Neural crest cell (in vitro differentiated cells): ENCODE measurements around the gene TARBP1. TPM values are rescaled to one million over a fixed set of nuclear protein-coding genes. Genes with fewer than 3 reads are reported as not detected.
A peak's percentile ranks its signal among the peaks of the same experiment; 100 is the strongest.

Experiments used
- DNase-seq: peaks from one replicate; pipeline ENCODE4 v3.0.0; 2021; ENCODE audit warnings: low read depth, mixed read lengths, low spot score
- H3K27ac Mint-ChIP-seq: one replicate; pipeline ENCODE4 v1.8.0; 2021; ENCODE audit warnings: mild to moderate bottlenecking, mixed read lengths; ENCODE audit not compliant: unreplicated experiment
- H3K27me3 Mint-ChIP-seq: 2 replicates; pipeline ENCODE4 v1.8.0; 2021; ENCODE audit warnings: low read depth, mild to moderate bottlenecking, mixed read lengths
- H3K36me3 Mint-ChIP-seq: 2 replicates; pipeline ENCODE4 v1.8.0; 2021; ENCODE audit warnings: low read depth, mild to moderate bottlenecking, mixed read lengths
- H3K4me1 Mint-ChIP-seq: 2 replicates; pipeline ENCODE4 v1.8.0; 2021; ENCODE audit warnings: mixed read lengths
- H3K4me3 Mint-ChIP-seq: one replicate; pipeline ENCODE4 v1.8.0; 2021; ENCODE audit warnings: mild to moderate bottlenecking, mixed read lengths
- H3K9me3 Mint-ChIP-seq: 2 replicates; pipeline ENCODE4 v1.8.0; 2021; ENCODE audit warnings: mixed read lengths
- CTCF ChIP-seq: fragments of 200-600 bp; sonication (generic); conservative IDR thresholded peaks from 2 replicates; pipeline ENCODE4 v1.5.0; 2021; ENCODE audit warnings: antibody characterized with exemption, mild to moderate bottlenecking
- total RNA-seq: library from RNA; stranded (reverse); gene quantifications from 2 replicates; pipeline ENCODE4 v1.2.1, GENCODE V29; 2021

TARBP1 gene
- total RNA-seq, 1 donor from 2014 or later = 30.2 TPM

- DNase-seq = no peak
- no peak overlapping the region for H3K27ac Mint-ChIP-seq
- H3K9me3 Mint-ChIP-seq = no peaks in the 10 kb centered on the region
- no peaks in the 10 kb centered on the region for H3K36me3 Mint-ChIP-seq
- no peaks in the 10 kb centered on the region for H3K27me3 Mint-ChIP-seq
- no peak for TF ChIP-seq CTCF
- H3K4me1 Mint-ChIP-seq = peaks cover 40% of the 10 kb centered on the region
- H3K4me3 Mint-ChIP-seq = no peak overlapping the region
Measured at GRCh38 chr1:234515821-234516241, 36.9 kb upstream of the TARBP1 start.

GRCh38 chr1:234515411-234515810 lies 36.4 kb upstream of the TARBP1 start:
- Mint-ChIP-seq H3K36me3 (no peaks in the 10 kb centered on the region), H3K27ac (no peak overlapping the region), H3K4me1 (peaks cover 38% of the 10 kb centered on the region), H3K27me3 (no peaks in the 10 kb centered on the region), H3K4me3 (no peak overlapping the region), H3K9me3 (no peaks in the 10 kb centered on the region)
- DNase-seq = no peak
- no peak for TF ChIP-seq CTCF

- Mint-ChIP-seq H3K27ac (peak overlapping the region; percentile 35), H3K4me1 (peaks cover 40% of the 10 kb centered on the region), H3K36me3 (no peaks in the 10 kb centered on the region), H3K4me3 (no peak overlapping the region), H3K27me3 (no peaks in the 10 kb centered on the region), H3K9me3 (no peaks in the 10 kb centered on the region)
- TF ChIP-seq CTCF = no peak
- DNase-seq = no peak
Measured at GRCh38 chr1:234512451-234512861, 33.5 kb upstream of the TARBP1 start.

GRCh38 chr1:234509457-234510328 lies 30.7 kb upstream of the TARBP1 start:
- no peaks in the 10 kb centered on the region for H3K36me3 Mint-ChIP-seq
- H3K27me3 Mint-ChIP-seq = no peaks in the 10 kb centered on the region
- no peak overlapping the region for H3K4me3 Mint-ChIP-seq
- H3K4me1 Mint-ChIP-seq = peaks cover 23% of the 10 kb centered on the region
- no peaks in the 10 kb centered on the region for H3K9me3 Mint-ChIP-seq
- no peak for DNase-seq
- H3K27ac Mint-ChIP-seq = no peak overlapping the region
- no peak for TF ChIP-seq CTCF

GRCh38 chr1:234507626-234508387 lies 28.8 kb upstream of the TARBP1 start:
- Mint-ChIP-seq H3K4me1 (peaks cover 17% of the 10 kb centered on the region), H3K9me3 (no peaks in the 10 kb centered on the region), H3K4me3 (no peak overlapping the region), H3K27ac (no peak overlapping the region), H3K36me3 (no peaks in the 10 kb centered on the region), H3K27me3 (no peaks in the 10 kb centered on the region)
- TF ChIP-seq CTCF = no peak
- no peak for DNase-seq
